ENCODE data around the gene ACAN.

The ACAN gene

GRCh38 chr15:88872106-88872505 lies 68.9 kb downstream of the ACAN start (continued):
- TF ChIP-seq GLIS3 (CRISPR knock-in tag; IDR thresholded peaks at IDR 0.05), result no peak

GRCh38 chr15:88872706-88873105 lies 69.5 kb downstream of the ACAN start:
- TF ChIP-seq ZFP3 (CRISPR knock-in tag; IDR thresholded peaks at IDR 0.05), result no peak
- no peak for TF ChIP-seq ZNF70 (CRISPR knock-in tag; IDR thresholded peaks at IDR 0.05)
- no peak for TF ChIP-seq ZFP30 (CRISPR knock-in tag; IDR thresholded peaks at IDR 0.05)
- TF ChIP-seq BACH2 (CRISPR knock-in tag; IDR thresholded peaks at IDR 0.05; ENCODE audit: borderline replicate concordance), result no peak
- TF ChIP-seq ZNF565 (CRISPR knock-in tag; conservative IDR thresholded peaks at IDR 0.05; ENCODE audit: low read depth), result no peak
- no peak for TF ChIP-seq RARB (CRISPR knock-in tag; IDR thresholded peaks at IDR 0.05)
- TF ChIP-seq ARNTL (CRISPR knock-in tag; IDR thresholded peaks at IDR 0.05; ENCODE audit: borderline replicate concordance, low read depth), result no peak
- no peak for TF ChIP-seq TCF4 (CRISPR knock-in tag; IDR thresholded peaks at IDR 0.05; ENCODE audit: borderline replicate concordance)
- TF ChIP-seq, protein P1, sequence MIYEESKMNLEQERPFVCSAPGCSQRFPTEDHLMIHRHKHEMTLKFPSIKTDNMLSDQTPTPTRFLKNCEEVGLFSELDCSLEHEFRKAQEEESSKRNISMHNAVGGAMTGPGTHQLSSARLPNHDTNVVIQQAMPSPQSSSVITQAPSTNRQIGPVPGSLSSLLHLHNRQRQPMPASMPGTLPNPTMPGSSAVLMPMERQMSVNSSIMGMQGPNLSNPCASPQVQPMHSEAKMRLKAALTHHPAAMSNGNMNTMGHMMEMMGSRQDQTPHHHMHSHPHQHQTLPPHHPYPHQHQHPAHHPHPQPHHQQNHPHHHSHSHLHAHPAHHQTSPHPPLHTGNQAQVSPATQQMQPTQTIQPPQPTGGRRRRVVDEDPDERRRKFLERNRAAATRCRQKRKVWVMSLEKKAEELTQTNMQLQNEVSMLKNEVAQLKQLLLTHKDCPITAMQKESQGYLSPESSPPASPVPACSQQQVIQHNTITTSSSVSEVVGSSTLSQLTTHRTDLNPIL (CRISPR knock-in tag; IDR thresholded peaks at IDR 0.05; ENCODE audit: low read depth), result no peak
- TF ChIP-seq, protein P2, sequence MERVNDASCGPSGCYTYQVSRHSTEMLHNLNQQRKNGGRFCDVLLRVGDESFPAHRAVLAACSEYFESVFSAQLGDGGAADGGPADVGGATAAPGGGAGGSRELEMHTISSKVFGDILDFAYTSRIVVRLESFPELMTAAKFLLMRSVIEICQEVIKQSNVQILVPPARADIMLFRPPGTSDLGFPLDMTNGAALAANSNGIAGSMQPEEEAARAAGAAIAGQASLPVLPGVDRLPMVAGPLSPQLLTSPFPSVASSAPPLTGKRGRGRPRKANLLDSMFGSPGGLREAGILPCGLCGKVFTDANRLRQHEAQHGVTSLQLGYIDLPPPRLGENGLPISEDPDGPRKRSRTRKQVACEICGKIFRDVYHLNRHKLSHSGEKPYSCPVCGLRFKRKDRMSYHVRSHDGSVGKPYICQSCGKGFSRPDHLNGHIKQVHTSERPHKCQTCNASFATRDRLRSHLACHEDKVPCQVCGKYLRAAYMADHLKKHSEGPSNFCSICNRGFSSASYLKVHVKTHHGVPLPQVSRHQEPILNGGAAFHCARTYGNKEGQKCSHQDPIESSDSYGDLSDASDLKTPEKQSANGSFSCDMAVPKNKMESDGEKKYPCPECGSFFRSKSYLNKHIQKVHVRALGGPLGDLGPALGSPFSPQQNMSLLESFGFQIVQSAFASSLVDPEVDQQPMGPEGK (CRISPR knock-in tag; IDR thresholded peaks at IDR 0.05; ENCODE audit: borderline replicate concordance), result no peak
- TF ChIP-seq CSDC2 (CRISPR knock-in tag; IDR thresholded peaks at IDR 0.05), result no peak
- TF ChIP-seq, protein P3, sequence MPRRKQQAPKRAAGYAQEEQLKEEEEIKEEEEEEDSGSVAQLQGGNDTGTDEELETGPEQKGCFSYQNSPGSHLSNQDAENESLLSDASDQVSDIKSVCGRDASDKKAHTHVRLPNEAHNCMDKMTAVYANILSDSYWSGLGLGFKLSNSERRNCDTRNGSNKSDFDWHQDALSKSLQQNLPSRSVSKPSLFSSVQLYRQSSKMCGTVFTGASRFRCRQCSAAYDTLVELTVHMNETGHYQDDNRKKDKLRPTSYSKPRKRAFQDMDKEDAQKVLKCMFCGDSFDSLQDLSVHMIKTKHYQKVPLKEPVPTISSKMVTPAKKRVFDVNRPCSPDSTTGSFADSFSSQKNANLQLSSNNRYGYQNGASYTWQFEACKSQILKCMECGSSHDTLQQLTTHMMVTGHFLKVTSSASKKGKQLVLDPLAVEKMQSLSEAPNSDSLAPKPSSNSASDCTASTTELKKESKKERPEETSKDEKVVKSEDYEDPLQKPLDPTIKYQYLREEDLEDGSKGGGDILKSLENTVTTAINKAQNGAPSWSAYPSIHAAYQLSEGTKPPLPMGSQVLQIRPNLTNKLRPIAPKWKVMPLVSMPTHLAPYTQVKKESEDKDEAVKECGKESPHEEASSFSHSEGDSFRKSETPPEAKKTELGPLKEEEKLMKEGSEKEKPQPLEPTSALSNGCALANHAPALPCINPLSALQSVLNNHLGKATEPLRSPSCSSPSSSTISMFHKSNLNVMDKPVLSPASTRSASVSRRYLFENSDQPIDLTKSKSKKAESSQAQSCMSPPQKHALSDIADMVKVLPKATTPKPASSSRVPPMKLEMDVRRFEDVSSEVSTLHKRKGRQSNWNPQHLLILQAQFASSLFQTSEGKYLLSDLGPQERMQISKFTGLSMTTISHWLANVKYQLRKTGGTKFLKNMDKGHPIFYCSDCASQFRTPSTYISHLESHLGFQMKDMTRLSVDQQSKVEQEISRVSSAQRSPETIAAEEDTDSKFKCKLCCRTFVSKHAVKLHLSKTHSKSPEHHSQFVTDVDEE (CRISPR knock-in tag; IDR thresholded peaks at IDR 0.05), result no peak
- TF ChIP-seq, protein P4, sequence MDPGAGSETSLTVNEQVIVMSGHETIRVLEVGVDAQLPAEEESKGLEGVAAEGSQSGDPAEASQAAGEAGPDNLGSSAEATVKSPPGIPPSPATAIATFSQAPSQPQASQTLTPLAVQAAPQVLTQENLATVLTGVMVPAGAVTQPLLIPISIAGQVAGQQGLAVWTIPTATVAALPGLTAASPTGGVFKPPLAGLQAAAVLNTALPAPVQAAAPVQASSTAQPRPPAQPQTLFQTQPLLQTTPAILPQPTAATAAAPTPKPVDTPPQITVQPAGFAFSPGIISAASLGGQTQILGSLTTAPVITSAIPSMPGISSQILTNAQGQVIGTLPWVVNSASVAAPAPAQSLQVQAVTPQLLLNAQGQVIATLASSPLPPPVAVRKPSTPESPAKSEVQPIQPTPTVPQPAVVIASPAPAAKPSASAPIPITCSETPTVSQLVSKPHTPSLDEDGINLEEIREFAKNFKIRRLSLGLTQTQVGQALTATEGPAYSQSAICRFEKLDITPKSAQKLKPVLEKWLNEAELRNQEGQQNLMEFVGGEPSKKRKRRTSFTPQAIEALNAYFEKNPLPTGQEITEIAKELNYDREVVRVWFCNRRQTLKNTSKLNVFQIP (CRISPR knock-in tag; IDR thresholded peaks at IDR 0.05; ENCODE audit: borderline replicate concordance, low read depth), result no peak
- TF ChIP-seq TOX (CRISPR knock-in tag; IDR thresholded peaks at IDR 0.05; ENCODE audit: borderline replicate concordance), result no peak
- no peak for TF ChIP-seq GLIS3 (CRISPR knock-in tag; IDR thresholded peaks at IDR 0.05)
- TF ChIP-seq ZC3H10 (CRISPR knock-in tag; IDR thresholded peaks at IDR 0.05), result no peak
- no peak for TF ChIP-seq OSR1 (CRISPR knock-in tag; IDR thresholded peaks at IDR 0.05)
- TF ChIP-seq ISL1 (CRISPR knock-in tag; IDR thresholded peaks at IDR 0.05), result no peak
- no peak for ATAC-seq

GRCh38 chr15:88873786-88874185 lies 70.5 kb downstream of the ACAN start:
- TF ChIP-seq, protein P5, sequence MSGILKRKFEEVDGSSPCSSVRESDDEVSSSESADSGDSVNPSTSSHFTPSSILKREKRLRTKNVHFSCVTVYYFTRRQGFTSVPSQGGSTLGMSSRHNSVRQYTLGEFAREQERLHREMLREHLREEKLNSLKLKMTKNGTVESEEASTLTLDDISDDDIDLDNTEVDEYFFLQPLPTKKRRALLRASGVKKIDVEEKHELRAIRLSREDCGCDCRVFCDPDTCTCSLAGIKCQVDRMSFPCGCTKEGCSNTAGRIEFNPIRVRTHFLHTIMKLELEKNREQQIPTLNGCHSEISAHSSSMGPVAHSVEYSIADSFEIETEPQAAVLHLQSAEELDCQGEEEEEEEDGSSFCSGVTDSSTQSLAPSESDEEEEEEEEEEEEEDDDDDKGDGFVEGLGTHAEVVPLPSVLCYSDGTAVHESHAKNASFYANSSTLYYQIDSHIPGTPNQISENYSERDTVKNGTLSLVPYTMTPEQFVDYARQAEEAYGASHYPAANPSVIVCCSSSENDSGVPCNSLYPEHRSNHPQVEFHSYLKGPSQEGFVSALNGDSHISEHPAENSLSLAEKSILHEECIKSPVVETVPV (CRISPR knock-in tag; IDR thresholded peaks at IDR 0.05), result no peak
- TF ChIP-seq ESRRG (CRISPR knock-in tag; IDR thresholded peaks at IDR 0.05) (no peak), ZFP3 (CRISPR knock-in tag; IDR thresholded peaks at IDR 0.05) (no peak), OSR1 (CRISPR knock-in tag; IDR thresholded peaks at IDR 0.05) (no peak), ZNF8 (CRISPR knock-in tag; IDR thresholded peaks at IDR 0.05) (no peak), GLIS3 (CRISPR knock-in tag; IDR thresholded peaks at IDR 0.05) (no peak), SNAI2 (CRISPR knock-in tag; IDR thresholded peaks at IDR 0.05) (no peak), RARB (CRISPR knock-in tag; IDR thresholded peaks at IDR 0.05) (no peak), PPARA (CRISPR knock-in tag; IDR thresholded peaks at IDR 0.05; ENCODE audit: borderline replicate concordance) (no peak), ZNF70 (CRISPR knock-in tag; IDR thresholded peaks at IDR 0.05) (no peak), CSDC2 (CRISPR knock-in tag; IDR thresholded peaks at IDR 0.05) (no peak)
- TF ChIP-seq, protein P3 (CRISPR knock-in tag; IDR thresholded peaks at IDR 0.05), result no peak
- TF ChIP-seq, protein P1 (CRISPR knock-in tag; IDR thresholded peaks at IDR 0.05; ENCODE audit: low read depth), result no peak
- TF ChIP-seq, protein P4 (CRISPR knock-in tag; IDR thresholded peaks at IDR 0.05; ENCODE audit: borderline replicate concordance, low read depth), result no peak
- no peak for ATAC-seq
